GM19239 (cell line): ENCODE measurements around the gene ATG2A.

Source experiments
- DNase-seq: peaks from one replicate; pipeline ENCODE4 v3.0.0; 2011; ENCODE audit warnings: low spot score; ENCODE audit not compliant: insufficient read length
- FAIRE-seq: peaks from 2 replicates; lab custom pipeline; 2011; peaks lifted over from hg19 to GRCh38; lab: Jason Lieb, UNC

The ATG2A gene

GRCh38 chr11:64888729-64889511, 28.1 kb downstream of the ATG2A start:
- FAIRE-seq (no peak), DNase-seq (no peak)

DNA sequence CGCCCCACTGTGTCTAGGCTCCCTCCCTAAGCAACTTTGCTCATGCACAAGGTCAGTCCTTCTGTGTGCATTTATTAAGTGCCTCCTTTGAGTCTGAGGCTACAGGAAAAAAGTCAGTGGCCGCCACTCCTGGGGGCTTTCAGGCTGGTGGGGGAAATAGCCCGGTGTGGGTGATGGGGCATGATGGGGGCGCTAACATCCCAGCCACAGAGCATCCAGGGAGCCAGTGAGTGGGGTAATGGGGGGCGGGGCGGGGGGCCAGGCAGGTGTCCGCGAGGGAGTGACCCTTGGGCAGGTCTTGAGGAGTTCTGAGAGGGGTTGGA, 28.6 kb downstream of the ATG2A start:
- no peak for DNase-seq
- FAIRE-seq = no peak

DNA sequence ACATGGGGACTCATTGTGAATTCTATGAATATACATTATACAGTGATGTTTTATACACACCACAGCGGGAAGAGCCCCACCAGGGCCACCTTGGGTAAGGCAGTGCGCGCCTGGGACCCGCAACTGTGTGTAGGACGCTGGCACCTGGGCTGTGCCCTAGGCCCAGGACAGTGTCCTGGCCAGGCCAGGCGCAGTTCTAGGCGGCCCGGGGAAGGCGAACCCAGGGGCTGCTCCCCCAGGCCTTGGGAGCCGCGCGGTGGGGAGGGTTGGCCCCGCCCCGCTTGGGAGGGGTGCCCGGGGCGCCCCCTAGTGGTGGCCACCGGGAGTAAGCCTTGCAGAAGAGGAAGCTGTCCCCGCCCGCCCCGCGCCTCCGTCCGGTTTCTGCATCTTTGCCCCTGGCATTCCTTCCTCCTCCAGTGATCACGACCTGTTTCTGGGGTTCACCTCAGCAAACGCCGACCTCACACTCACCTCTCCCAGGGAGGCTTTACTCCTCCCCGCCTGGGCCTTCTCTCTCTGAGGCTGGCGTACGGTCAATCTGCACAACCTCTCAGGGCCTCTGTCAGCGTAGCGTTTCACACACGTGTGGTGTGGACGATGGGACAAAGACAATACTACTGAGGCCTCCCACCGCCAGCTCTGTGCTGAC, 29.1 kb downstream of the ATG2A start:
- FAIRE-seq (peak; percentile 91), DNase-seq (peak; percentile 74)

- FAIRE-seq (no peak), DNase-seq (no peak)
These were observed 29.7 kb downstream of the ATG2A start for GRCh38 chr11:64887234-64887756.

- DNase-seq (no peak), FAIRE-seq (no peak)
These were observed 31.4 kb downstream of the ATG2A start for GRCh38 chr11:64885367-64886286.

DNA sequence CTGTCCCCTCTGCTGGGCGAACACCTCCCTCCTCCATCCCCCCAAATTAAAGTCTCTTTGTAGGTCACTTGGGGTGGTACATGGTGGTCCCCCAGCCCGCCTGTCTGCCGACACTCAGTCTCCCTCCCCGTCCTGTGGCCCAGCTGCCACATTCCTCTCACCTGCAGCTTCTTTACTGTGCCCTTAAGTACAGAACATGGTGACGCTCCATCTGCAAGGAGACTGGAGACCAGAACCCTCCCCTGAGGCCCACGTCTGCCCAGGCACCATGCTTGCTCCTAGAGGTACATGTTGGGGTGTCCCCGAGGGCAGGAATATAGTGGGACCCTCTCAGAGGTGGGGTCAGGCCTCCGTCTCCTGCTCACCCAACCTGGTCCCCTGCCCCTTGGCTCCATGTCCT, 33.0 kb downstream of the ATG2A start:
- DNase-seq = no peak
- no peak for FAIRE-seq

GRCh38 chr11:64883575-64883974, 33.4 kb downstream of the ATG2A start:
- DNase-seq = no peak
- no peak for FAIRE-seq

DNA sequence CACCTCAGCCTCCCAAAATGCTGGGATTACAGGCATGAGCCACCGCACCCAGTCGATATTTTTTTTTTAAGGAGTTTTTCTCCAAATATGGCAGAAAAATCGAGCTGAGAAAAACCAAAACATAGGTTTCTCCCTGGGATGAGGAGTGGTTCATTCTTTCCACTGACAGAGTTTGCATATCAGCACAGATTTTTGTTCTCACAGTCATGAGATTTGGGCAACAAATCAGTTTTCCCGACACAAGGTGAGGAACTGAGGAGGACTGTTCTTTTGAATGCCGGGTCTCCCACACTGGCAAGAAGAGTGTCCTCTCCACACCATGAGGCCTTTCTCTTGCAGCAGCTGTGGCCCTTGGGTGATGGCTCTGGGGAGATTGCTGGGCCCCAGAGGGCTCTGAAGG, 34.8 kb downstream of the ATG2A start:
- DNase-seq = no peak
- no peak for FAIRE-seq

GRCh38 chr11:64881476-64881875, 35.5 kb downstream of the ATG2A start:
- DNase-seq = no peak
- no peak for FAIRE-seq

GRCh38 chr11:64880240-64881001, 36.6 kb downstream of the ATG2A start:
- DNase-seq (no peak), FAIRE-seq (peak; percentile 77)

DNA sequence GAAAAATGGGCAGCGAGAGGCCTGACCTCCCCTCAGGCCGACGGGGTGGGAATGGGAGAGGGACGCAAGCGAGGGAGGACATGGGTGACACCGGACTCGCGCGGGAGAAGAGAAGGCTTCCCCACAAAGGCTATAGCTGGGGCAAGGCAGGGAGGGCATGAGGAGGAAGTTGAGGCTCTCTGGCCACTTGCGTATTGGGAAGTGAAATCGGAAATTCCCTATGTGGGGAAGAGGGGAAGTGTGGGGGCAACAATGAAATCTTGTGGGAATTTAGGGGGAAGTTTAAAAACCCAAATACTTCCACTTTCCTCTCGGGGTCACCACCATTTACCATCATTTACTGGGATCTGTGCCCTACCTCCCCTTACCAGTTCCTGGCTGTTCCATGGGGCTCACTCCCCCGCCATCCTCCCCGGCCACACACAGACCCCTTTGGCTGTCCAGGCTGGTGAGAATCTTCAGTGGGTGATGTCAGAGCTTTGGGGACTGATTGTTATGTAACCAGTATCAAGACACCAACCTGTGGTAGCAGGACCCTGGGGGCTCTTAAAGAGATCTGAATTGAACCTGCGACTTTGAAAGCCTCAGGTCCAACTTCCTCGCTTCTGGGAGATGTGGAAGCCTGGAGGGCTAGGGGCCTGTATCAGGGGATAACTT, 37.6 kb downstream of the ATG2A start:
- FAIRE-seq = no peak

DNA sequence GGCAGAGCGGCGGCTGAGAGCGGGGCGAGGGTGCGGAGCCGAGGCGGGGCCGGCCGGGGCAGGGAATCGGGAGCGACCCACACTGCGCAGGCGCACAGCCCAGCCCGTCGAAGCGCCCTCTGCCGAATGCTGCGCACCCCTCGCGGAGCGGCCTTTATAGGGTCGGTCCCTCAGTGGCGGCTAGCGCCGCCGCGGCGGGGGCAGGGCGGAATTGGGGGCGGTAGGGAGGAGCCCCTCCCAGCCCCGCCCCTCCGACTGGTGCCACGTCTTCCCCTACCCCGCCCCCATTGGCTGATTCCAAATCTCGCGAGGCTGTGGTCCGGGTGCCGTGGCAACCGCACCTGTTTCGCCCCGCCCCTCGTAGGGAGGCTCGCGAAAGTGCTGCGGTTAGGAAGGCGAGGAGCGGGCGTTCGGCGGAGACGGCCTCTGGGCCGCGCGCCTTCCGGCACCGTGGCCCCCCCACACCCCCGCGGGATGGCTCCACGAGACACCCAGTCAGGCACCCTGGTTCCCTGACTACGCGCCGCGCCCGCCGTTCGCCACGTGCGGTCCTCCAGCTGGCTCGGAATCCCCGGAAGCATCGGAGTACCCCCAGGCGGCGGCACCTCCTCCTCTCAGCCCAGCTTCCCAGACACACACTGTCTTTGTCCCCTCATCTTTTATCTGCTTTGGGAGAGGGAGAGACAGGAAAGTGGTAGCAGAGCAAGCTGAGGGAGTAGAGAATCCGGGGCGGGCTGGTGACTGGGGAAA, 38.3 kb downstream of the ATG2A start, which contains the start of gene EHD1:
TSS of gene EHD1 (minus strand) at position 128 of the 750 bp plus-strand sequence. CDS start 157 bp downstream, outside the sequence.
- peak; percentile 94 for FAIRE-seq
- peak; percentile 88 for DNase-seq

More for the DNA sequence above, 37.6 kb downstream of the ATG2A start:
- DNase-seq = no peak

DNA sequence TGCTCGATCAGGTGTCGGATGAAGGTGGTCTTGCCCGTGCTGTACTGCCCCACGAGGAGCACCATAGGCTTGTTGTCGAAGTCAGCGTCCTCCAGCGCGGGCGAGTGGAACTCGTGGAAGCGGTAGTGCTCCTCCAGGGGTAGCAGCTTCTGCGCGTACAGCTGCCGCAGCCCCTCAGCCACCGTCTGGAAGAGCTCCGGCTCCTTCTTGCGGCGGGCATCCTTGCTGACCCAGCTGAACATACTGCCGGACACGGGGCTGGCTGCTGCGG, 38.9 kb downstream of the ATG2A start:
- DNase-seq (no peak), FAIRE-seq (peak; percentile 18)

DNA sequence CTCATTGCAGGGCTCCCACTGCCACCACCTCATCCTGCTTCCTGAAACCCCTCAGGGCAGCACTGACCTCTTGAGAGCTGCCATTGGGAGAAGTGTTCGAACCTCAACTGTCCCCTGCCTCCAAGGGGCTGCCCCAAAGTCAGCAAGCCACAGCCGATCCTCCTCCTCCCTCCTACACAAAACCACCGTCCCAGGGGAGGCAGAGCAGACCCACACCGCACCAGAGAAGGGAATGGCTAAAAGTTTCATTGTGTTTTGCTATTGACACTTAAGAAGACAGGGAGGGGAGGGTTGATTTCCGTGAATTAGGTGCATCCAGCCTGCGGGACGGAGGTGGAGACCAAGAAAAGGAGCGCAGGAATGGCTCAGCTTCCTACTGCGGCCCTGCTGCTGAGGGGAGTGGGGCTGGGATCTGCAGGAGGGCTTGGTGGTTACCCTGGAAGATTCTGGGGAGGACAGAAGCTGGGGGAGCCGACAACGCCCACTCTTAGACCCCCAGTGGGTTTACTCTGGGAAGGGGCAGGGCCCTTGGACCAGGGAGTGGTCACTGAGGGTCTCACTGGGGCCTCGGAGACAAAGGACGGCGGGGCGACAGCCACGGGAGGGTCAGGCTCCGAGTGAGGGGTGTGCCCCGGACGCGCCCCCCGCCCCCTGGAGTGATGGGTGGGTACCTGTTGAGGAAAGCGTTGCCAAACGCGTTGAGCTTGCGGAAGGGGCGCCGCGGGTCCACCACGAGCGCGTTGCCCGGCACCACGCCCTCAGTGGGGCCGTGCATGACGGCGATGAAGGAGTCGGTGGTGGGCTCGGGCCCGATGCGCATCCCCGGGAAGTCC, 39.4 kb downstream of the ATG2A start:
- DNase-seq (no peak), FAIRE-seq (peak; percentile 83)

DNA sequence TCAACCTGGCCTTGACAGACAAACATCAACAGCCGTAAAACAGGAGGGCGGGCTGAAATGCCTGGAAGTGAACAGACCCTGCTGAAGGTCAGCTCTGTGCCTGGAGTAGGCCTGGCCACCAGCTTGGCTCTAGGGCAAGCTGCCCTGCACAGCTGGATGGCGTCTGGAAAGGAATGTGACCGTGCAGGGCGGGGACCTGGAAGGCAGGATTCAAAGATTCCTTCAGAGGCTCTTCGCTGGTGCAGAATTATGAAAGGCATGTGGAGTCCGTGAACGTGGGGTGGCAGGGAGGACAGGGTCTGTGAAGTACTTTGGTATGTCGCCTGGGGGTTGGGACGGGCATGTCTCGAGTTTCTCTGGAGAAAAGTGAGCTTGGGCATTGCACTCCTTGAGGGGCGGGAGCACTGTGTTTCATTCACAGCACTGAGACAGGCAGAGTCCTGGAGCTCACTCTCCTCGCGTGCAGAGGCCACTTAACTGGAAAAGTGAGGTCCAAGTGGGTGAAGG, 40.1 kb downstream of the ATG2A start:
- DNase-seq (no peak), FAIRE-seq (no peak)

DNA sequence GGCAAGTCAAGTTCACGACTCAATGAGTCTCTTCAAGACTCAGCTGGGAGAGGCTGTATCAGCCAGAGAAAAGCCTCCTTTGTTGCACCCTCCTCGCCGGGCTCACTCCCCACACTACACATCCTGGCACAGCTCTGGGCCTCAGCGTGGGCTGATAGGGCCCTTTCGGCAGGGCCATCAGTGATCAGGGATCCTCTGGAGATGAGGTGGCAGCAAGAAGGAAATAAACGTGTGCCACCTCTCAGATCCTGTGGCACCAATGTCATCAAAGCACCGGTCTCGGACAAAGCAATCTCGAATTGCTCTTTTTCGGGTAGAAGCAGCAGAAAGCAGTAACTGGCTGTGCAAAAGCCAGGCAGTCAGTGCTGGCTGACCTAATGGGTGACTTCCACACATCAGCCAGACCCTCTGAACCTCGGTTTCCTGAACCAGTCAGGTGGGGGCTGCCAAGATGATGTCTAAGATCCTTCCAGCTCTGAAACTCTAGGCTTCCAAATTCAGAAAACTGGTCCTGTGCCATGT, 40.7 kb downstream of the ATG2A start:
- FAIRE-seq (no peak), DNase-seq (no peak)

- peak; percentile 75 for FAIRE-seq
- no peak for DNase-seq
These were observed 41.4 kb downstream of the ATG2A start for GRCh38 chr11:64875369-64876228.
